HG03066 (cell line): ENCODE results near the gene IL6.

Source experiments
- ATAC-seq: cut with Tn5 transposase; IDR thresholded peaks from one replicate; pipeline ENCODE4 v1.9.1; 2021; ENCODE audit warnings: low read depth; ENCODE audit not compliant: unreplicated experiment

The IL6 gene

GRCh38 chr7:22726345-22726906 is 574 bp upstream of the IL6 start:
- ATAC-seq: peak; percentile 74

- ATAC-seq: no peak
These were observed 675 bp downstream of the IL6 start for GRCh38 chr7:22727714-22728035.

- ATAC-seq: no peak
These were observed 1.5 kb downstream of the IL6 start for GRCh38 chr7:22728401-22729029.

- ATAC-seq: no peak
These were observed 2.3 kb downstream of the IL6 start for GRCh38 chr7:22729180-22729825.

- no peak for ATAC-seq
These were observed 3.2 kb downstream of the IL6 start for GRCh38 chr7:22730066-22730710.

- ATAC-seq: no peak
These were observed 4.1 kb downstream of the IL6 start for GRCh38 chr7:22730921-22731654.

GRCh38 chr7:22731766-22732165 is 4.8 kb downstream of the IL6 start:
- no peak for ATAC-seq

- no peak for ATAC-seq
These were observed 5.6 kb downstream of the IL6 start for GRCh38 chr7:22732556-22733126.

GRCh38 chr7:22733761-22734160 is 6.8 kb downstream of the IL6 start:
- no peak for ATAC-seq

GRCh38 chr7:22743014-22743413 is 16.0 kb downstream of the IL6 start:
- ATAC-seq: no peak

GRCh38 chr7:22751341-22751740 is 24.3 kb downstream of the IL6 start:
- ATAC-seq: no peak

GRCh38 chr7:22757338-22757994 is 30.5 kb downstream of the IL6 start:
- ATAC-seq: no peak

- no peak for ATAC-seq
These were observed 31.6 kb downstream of the IL6 start for GRCh38 chr7:22758576-22758975.

- no peak for ATAC-seq
These were observed 32.7 kb downstream of the IL6 start for GRCh38 chr7:22759721-22760120.

- ATAC-seq: no peak
These were observed 35.9 kb downstream of the IL6 start for GRCh38 chr7:22762866-22763265.

- ATAC-seq: peak; percentile 91
These were observed 38.6 kb downstream of the IL6 start for GRCh38 chr7:22765609-22766008.

GRCh38 chr7:22771194-22771871 is 44.3 kb downstream of the IL6 start:
- ATAC-seq: no peak

GRCh38 chr7:22771872-22772228 is 44.9 kb downstream of the IL6 start:
- no peak for ATAC-seq

- ATAC-seq: no peak
These were observed 45.9 kb downstream of the IL6 start for GRCh38 chr7:22772885-22773284.

- ATAC-seq: no peak
These were observed 50.0 kb downstream of the IL6 start for GRCh38 chr7:22776964-22777363.
